Heart left ventricle (tissue), 16 donors: ENCODE results near the gene NOS1AP. TPM values are rescaled to one million over a fixed set of nuclear protein-coding genes. Genes with fewer than 3 reads are reported as not detected.

Experiments
- ATAC-seq, 4 donors: fragments of 200-7000 bp; cut with Tn5 transposase; one replicate each; pipeline ENCODE4 v1.9.1; 2020 to 2022; ENCODE audit warnings: moderate library complexity in 4 of 4, mild to moderate bottlenecking in 3 of 4, moderate number of reproducible peaks in 1 of 4
- DNase-seq, 5 donors: peaks; one replicate each; pipeline ENCODE4 v3.0.0-alpha.2; 2020
- H3K27ac ChIP-seq, 12 donors: fragments of 200-600 bp; sonication (generic) in 4 of 12; one replicate each; pipeline versions ENCODE4 v1.5.0 to v1.8.0; 2016 to 2022; ENCODE audit warnings: mild to moderate bottlenecking in 2 of 12
- H3K27me3 ChIP-seq, 9 donors: fragments of 200-600 bp; sonication (generic) in 2 of 9; one replicate each; pipeline versions ENCODE4 v1.5.1 to v1.8.0; 2016 to 2022; ENCODE audit warnings: mild to moderate bottlenecking in 3 of 9
- H3K36me3 ChIP-seq, 9 donors: fragments of 200-600 bp; sonication (generic) in 2 of 9; one replicate each; pipeline versions ENCODE4 v1.5.0 to v1.8.0; 2018 to 2022; ENCODE audit warnings: mild to moderate bottlenecking in 2 of 9
- H3K4me1 ChIP-seq, 12 donors: fragments of 200-600 bp; sonication (generic) in 4 of 12; one replicate each; pipeline versions ENCODE4 v1.5.0 to v1.8.0; 2016 to 2022; ENCODE audit warnings: mild to moderate bottlenecking in 3 of 12
- H3K4me3 ChIP-seq, 12 donors: fragments of 200-600 bp; sonication (generic) in 4 of 12; one replicate each; pipeline versions ENCODE4 v1.5.0 to v1.8.0; 2017 to 2022; ENCODE audit warnings: mild to moderate bottlenecking in 9 of 12, moderate library complexity in 4 of 12
- H3K9me3 ChIP-seq, 12 donors: fragments of 200-600 bp; sonication (generic) in 4 of 12; one replicate each; pipeline versions ENCODE4 v1.5.0 to v1.8.0; 2016 to 2022; ENCODE audit warnings: mild to moderate bottlenecking in 1 of 12
- CTCF ChIP-seq, 12 donors: fragments of 200-600 bp; sonication (generic) in 4 of 12; IDR thresholded peaks; one replicate each; pipeline versions ENCODE4 v1.5.0 to v1.8.0; 2018 to 2022; ENCODE audit warnings: antibody characterized with exemption in 12 of 12, mild to moderate bottlenecking in 5 of 12
- POLR2A ChIP-seq, 2 donors: fragments of 450-650 bp; IDR thresholded peaks; one replicate each; pipeline ENCODE4 v1.6.1; 2017; ENCODE audit warnings: antibody characterized with exemption in 2 of 2, mild to moderate bottlenecking in 2 of 2, moderate library complexity in 2 of 2
- WGBS, 4 donors: extraction: QIAGEN DNeasy Blood & Tissue Kit in 2 of 4; methylation state at CpG; one replicate each; pipeline versions ENCODE4 v1.1.5 to v1.1.7; 2013 to 2018; 5-methylcytosine and 5-hydroxymethylcytosine counted together
- intact Hi-C, 10 donors: fragments of 100-400 bp; cut with DNase I; formaldehyde crosslinking; loops; one replicate each; pipeline versions ENCODE4 v1.11.1 to v1.14.2; 2022
- polyA plus RNA-seq, 2 donors: library from polyadenylated mRNA; stranded (reverse); fragments of 200-250 nt; gene quantifications; one replicate each; pipeline ENCODE4 v1.2.3, GENCODE V29; 2013
- total RNA-seq, 9 donors: library from RNA; depleted of rRNA in 2 of 9; stranded (reverse); fragments of >200 nt in 2 of 9; fragmentation: NEBNext Ultra II Directional in 3 of 9; extraction: Animal tissue kit (Norgen Biotek cat#: 25700) in 3 of 9; gene quantifications; one replicate each; pipeline versions ENCODE4 v1.1.0 to v1.2.4, GENCODE V29; 2016 to 2023
- donor health status: ischemic (EF 13 %, LVEDD 7.1; RV severe dilation, severe dysfunction).
- donor health status: healthy with polysubstance abuse.
- donor health status: DM: no; HTN: yes; CAD: no.
- donor health status: DM: no; HTN: no; CAD: no.
- donor health status: ischemic (EF 25% LVEDD 6.9; RV normal size, moderate dysfunction).
- donor health status: ischemic (EF 25% LVEDD 5.7; RV mildly dilated, moderate dysfunction).
- donor health status: healthy.
- donor health status: DM: yes; HTN: yes; CAD: no.
- donor health status: ischemic (EF 35%, LVEDD 5.7; RV mildly dilated, moderate dysfunction).
- donor health status: nonischemic (EF 11% LVEDD 7.7; RV severe dilation, severe dysfunction).
- donor health status: DM: yes; HTN: yes; CAD: no.
- donor health status: PGD.
- donor health status: ischemic (EF 29% LVEDD 5.4; RV normal size, mild dysfunction).
- donor health status: nonischemic (EF 23%, LVEDD 6.1; RV moderate dilation, normal function).

NOS1AP gene
- total and polyA plus RNA-seq, 11 donors = 1.1 to 6.4 (median 4.3) TPM

- 85 to 86% (median 86%) methylated on average over 9 of the region's 9 CpGs for WGBS, 4 donors
- DNase-seq (no peak), ATAC-seq (no peak)
- peaks cover 0 to 59% (median 31%) of the 10 kb centered on the region in 12 donors for H3K4me1 ChIP-seq
- no peaks in the 10 kb centered on the region for H3K9me3 ChIP-seq
- peak overlapping the region in 7 of 12 donors; percentile 48 to 76 (median 59) for H3K4me3 ChIP-seq
- no peak for TF ChIP-seq POLR2A (IDR thresholded peaks at IDR 0.05)
- no peak for TF ChIP-seq CTCF (IDR thresholded peaks at IDR 0.05)
- peak overlapping the region in 3 of 12 donors; percentile 50 to 83 (median 81) for H3K27ac ChIP-seq
- peaks cover 0 to 15% (median 0%) of the 10 kb centered on the region in 9 donors for H3K27me3 ChIP-seq
- intact Hi-C loops = loop anchor here in 4 of 10 donors (5.0 to 10.0 kb wide), 4 partner anchors 50 to 158 kb away; no protein-coding TSS in a partner anchor
- peaks cover 0 to 10% (median 0%) of the 10 kb centered on the region in 9 donors for H3K36me3 ChIP-seq
These were observed 46.9 kb upstream of the NOS1AP start for GRCh38 chr1:162022626-162023025.

- peak overlapping the region in 6 of 12 donors; percentile 42 to 83 (median 55) for H3K27ac ChIP-seq
- intact Hi-C loops = loop anchor here in 4 of 10 donors (5.0 to 10.0 kb wide), 4 partner anchors 51 to 158 kb away; no protein-coding TSS in a partner anchor
- no peaks in the 10 kb centered on the region for H3K9me3 ChIP-seq
- ATAC-seq (peak in 1 of 4 donors; percentile 9), DNase-seq (no peak)
- H3K36me3 ChIP-seq = peaks cover 0 to 6% (median 0%) of the 10 kb centered on the region in 9 donors
- 35 to 49% (median 38%) methylated on average over 20 of the region's 20 CpGs for WGBS, 4 donors
- no peak for TF ChIP-seq CTCF (IDR thresholded peaks at IDR 0.05)
- TF ChIP-seq POLR2A (IDR thresholded peaks at IDR 0.05) = no peak
- peaks cover 0 to 59% (median 31%) of the 10 kb centered on the region in 12 donors for H3K4me1 ChIP-seq
- peak overlapping the region; percentile 37 to 76 (median 58) for H3K4me3 ChIP-seq
- H3K27me3 ChIP-seq = peaks cover 0 to 15% (median 0%) of the 10 kb centered on the region in 9 donors
These were observed 46.3 kb upstream of the NOS1AP start for GRCh38 chr1:162023181-162023546.

- Histone ChIP-seq H3K9me3 (no peaks in the 10 kb centered on the region), H3K4me3 (peak within 1 kb of the TSS; percentile 37 to 76 (median 58)), H3K27ac (peak within 1 kb of the TSS in 6 of 12 donors; percentile 42 to 83 (median 55)), H3K4me1 (peaks cover 0 to 52% (median 29%) of the 10 kb centered on the region in 12 donors), H3K27me3 (peaks cover 0 to 15% (median 0%) of the 10 kb centered on the region in 9 donors), H3K36me3 (peaks cover 0 to 6% (median 0%) of the 10 kb centered on the region in 9 donors)
- 1 to 4% (median 1%) methylated on average over 21 to 85 of the region's 85 CpGs for WGBS, 4 donors
- peak; percentile 71 to 90 (median 78) for DNase-seq
- peak in 5 of 12 donors; percentile 8 to 40 (median 31) for TF ChIP-seq CTCF (IDR thresholded peaks at IDR 0.05)
- TF ChIP-seq POLR2A (IDR thresholded peaks at IDR 0.05) = no peak
- ATAC-seq = peak; percentile 76 to 92 (median 88)
- intact Hi-C loops = loop anchor here in 5 of 10 donors (1.0 to 10.0 kb wide), 5 partner anchors 32 to 159 kb away; no protein-coding TSS in a partner anchor
These were observed 45.7 kb upstream of the NOS1AP start, which contains the start of gene OLFML2B for GRCh38 chr1:162023547-162024501. TSS of gene OLFML2B (minus strand) at chr1:162023869. CDS start at chr1:162023430, 439 bp downstream.
